Body of pancreas (tissue), 4 donors: Measurements from ENCODE around the gene TRPM3. TPM values are rescaled to one million over a fixed set of nuclear protein-coding genes. Genes with fewer than 3 reads are reported as not detected.

Experiments
- ATAC-seq: fragments of 150-250 bp; one replicate; pipeline ENCODE4 v1.9.1; 2016
- DNase-seq, 4 donors: peaks; one replicate each; pipeline ENCODE4 v3.0.0-alpha.2; 2019
- H3K27ac ChIP-seq, 4 donors: fragments of 200-600 bp; sonication (generic); 1 replicate in 3 of 4; 2 replicates in 1 of 4; pipeline versions ENCODE4 v1.5.1 to v1.6.1; 2016 to 2019; ENCODE audit warnings: mild to moderate bottlenecking in 1 of 4, mixed read lengths in 1 of 4, moderate library complexity in 1 of 4
- H3K27me3 ChIP-seq, 2 donors: fragments of 200-600 bp; sonication (generic); one replicate each; pipeline ENCODE4 v1.6.0; 2016; ENCODE audit warnings: mild to moderate bottlenecking in 1 of 2
- H3K36me3 ChIP-seq, 2 donors: fragments of 200-600 bp; sonication (generic); replicated peaks in 1 of 2; 2 replicates each; pipeline ENCODE4 v1.5.1; 2016; ENCODE audit warnings: low read depth in 2 of 2; ENCODE audit not compliant: insufficient read depth in 1 of 2
- H3K4me1 ChIP-seq: fragments of 200-600 bp; sonication (generic); one replicate; pipeline ENCODE4 v1.6.0; 2016
- H3K4me3 ChIP-seq, 2 donors: fragments of 200-600 bp; sonication (generic); 1 replicate in 1 of 2; 2 replicates in 1 of 2; pipeline ENCODE4 v1.5.1; 2016 to 2019
- H3K9me3 ChIP-seq, 3 donors: fragments of 200-600 bp; sonication (generic); 1 replicate in 2 of 3; 2 replicates in 1 of 3; pipeline ENCODE4 v1.5.1; 2016
- CTCF ChIP-seq, 7 experiments: fragments of 450-650 bp in 4 of 7; fragments of 200-600 bp in 3 of 7; sonication (generic) in 3 of 7; IDR thresholded peaks; one replicate each; pipeline ENCODE4 v1.5.1; 2016 to 2019; ENCODE audit warnings: antibody characterized with exemption in 7 of 7
- POLR2A ChIP-seq, 3 donors: fragments of 450-650 bp; IDR thresholded peaks; one replicate each; pipeline ENCODE4 v1.6.1; 2016; ENCODE audit warnings: antibody characterized with exemption in 3 of 3, mild to moderate bottlenecking in 2 of 3
- WGBS, 2 donors: methylation state at CpG; one replicate each; pipeline ENCODE4 v1.1.5; 2017; 5-methylcytosine and 5-hydroxymethylcytosine counted together
- intact Hi-C: fragments of 100-400 bp; cut with DNase I; formaldehyde crosslinking; loops from one replicate; pipeline ENCODE4 v1.15.1; 2023
- total RNA-seq, 2 donors: library from RNA; depleted of rRNA; stranded (reverse); fragments of >200 nt; gene quantifications; one replicate each; pipeline ENCODE4 v1.1.0, GENCODE V29; 2016

Gene TRPM3
- total RNA-seq, 2 donors from 2014 or later: 0.78 to 1.3 TPM

GRCh38 chr9:71130521-71130920 is 9.1 kb upstream of the TRPM3 start:
- 93 to 94% methylated on average over 4 of the region's 4 CpGs for WGBS, 2 donors
- no peak for ATAC-seq
- H3K4me3 ChIP-seq: no peak overlapping the region
- no peaks in the 10 kb centered on the region for H3K4me1 ChIP-seq
- no peak for DNase-seq
- intact Hi-C loops: no loop called here
- H3K27ac ChIP-seq: no peak overlapping the region
- H3K27me3 ChIP-seq: no peaks in the 10 kb centered on the region
- TF ChIP-seq POLR2A (IDR thresholded peaks at IDR 0.05) (no peak), CTCF (IDR thresholded peaks at IDR 0.05) (no peak)
- H3K36me3 ChIP-seq: no peaks in the 10 kb centered on the region
- no peaks in the 10 kb centered on the region for H3K9me3 ChIP-seq

- intact Hi-C loops: no loop called here
- 58 to 62% methylated on average over 2 of the region's 2 CpGs for WGBS, 2 donors
- no peak for ATAC-seq
These were observed 7.4 kb upstream of the TRPM3 start for GRCh38 chr9:71128796-71129195.

GRCh38 chr9:71127301-71127700 is 5.9 kb upstream of the TRPM3 start:
- DNase-seq: no peak
- Histone ChIP-seq H3K27ac (no peak overlapping the region), H3K36me3 (no peaks in the 10 kb centered on the region), H3K9me3 (no peaks in the 10 kb centered on the region), H3K4me3 (no peak overlapping the region), H3K4me1 (no peaks in the 10 kb centered on the region), H3K27me3 (no peaks in the 10 kb centered on the region)
- intact Hi-C loops: no loop called here
- no peak for TF ChIP-seq POLR2A (IDR thresholded peaks at IDR 0.05)
- TF ChIP-seq CTCF (IDR thresholded peaks at IDR 0.05): no peak
- no peak for ATAC-seq
- WGBS, 2 donors: 93 to 100% methylated on average over 2 of the region's 2 CpGs

More at GRCh38 chr9:71128796-71129195, 7.4 kb upstream of the TRPM3 start:
- H3K4me3 ChIP-seq: no peak overlapping the region
- no peaks in the 10 kb centered on the region for H3K9me3 ChIP-seq
- H3K27ac ChIP-seq: no peak overlapping the region
- no peaks in the 10 kb centered on the region for H3K36me3 ChIP-seq
- no peaks in the 10 kb centered on the region for H3K4me1 ChIP-seq
- TF ChIP-seq CTCF (IDR thresholded peaks at IDR 0.05): no peak
- TF ChIP-seq POLR2A (IDR thresholded peaks at IDR 0.05): no peak
- H3K27me3 ChIP-seq: no peaks in the 10 kb centered on the region
- no peak for DNase-seq

- ATAC-seq: no peak
- intact Hi-C loops: no loop called here
These were observed 1.0 kb upstream of the TRPM3 start for GRCh38 chr9:71122421-71122820.

More at GRCh38 chr9:71122421-71122820, 1.0 kb upstream of the TRPM3 start:
- no peak overlapping the region for H3K27ac ChIP-seq
- H3K27me3 ChIP-seq: no peaks in the 10 kb centered on the region
- no peaks in the 10 kb centered on the region for H3K36me3 ChIP-seq
- TF ChIP-seq CTCF (IDR thresholded peaks at IDR 0.05) (no peak), POLR2A (IDR thresholded peaks at IDR 0.05) (no peak)
- DNase-seq: no peak
- no peaks in the 10 kb centered on the region for H3K4me1 ChIP-seq
- H3K4me3 ChIP-seq: no peak overlapping the region
- H3K9me3 ChIP-seq: no peaks in the 10 kb centered on the region
- 59 to 60% methylated on average over 6 of the region's 6 CpGs for WGBS, 2 donors
